ENCODE data around the gene SCAMP5. TPM values are rescaled to one million over a fixed set of nuclear protein-coding genes. Genes with fewer than 3 reads are reported as not detected.

Gene SCAMP5
- total and polyA plus RNA-seq, 2 of the 4 experiments (the other 2 are of a cell fraction), result 0.36 to 1.6 TPM

- Histone ChIP-seq H3K4me3 (ENCODE audit: insufficient read depth, low read depth, low read length) (no peak overlapping the region), H3K27ac (ENCODE audit: insufficient read depth, low read length) (no peak overlapping the region), H3K23ac (ENCODE audit: low read depth, low read length) (no peak overlapping the region), H3K36me3 (ENCODE audit: control insufficient read depth, insufficient read depth, low read length) (no peaks in the 10 kb centered on the region), H4K5ac (ENCODE audit: low read depth, low read length) (no peak overlapping the region), H3K4me2 (ENCODE audit: low read depth, low read length) (no peak overlapping the region), H2BK120ac (ENCODE audit: low read depth, low read length) (no peak overlapping the region), H3K9ac (ENCODE audit: low read depth, low read length) (no peak overlapping the region), H3K4me1 (ENCODE audit: control insufficient read depth, insufficient read depth, low read length) (peaks cover 8% of the 10 kb centered on the region; the same call in 1 of the 2 replicates), H2BK20ac (ENCODE audit: low read depth, low read length) (no peak overlapping the region), H2BK5ac (ENCODE audit: low read depth, low read length, poor library complexity, severe bottlenecking) (no peak overlapping the region), H2AK9ac (replicated peaks; ENCODE audit: low read depth, low read length, poor library complexity) (no peak overlapping the region), H4K8ac (ENCODE audit: low read depth in 2 of 2, low read length in 2 of 2) (no peak overlapping the region), H3K9me3 (ENCODE audit: control insufficient read depth, insufficient read depth, low read length) (no peaks in the 10 kb centered on the region), H2BK15ac (ENCODE audit: low read depth, low read length) (no peak overlapping the region), H3K18ac (ENCODE audit: low read depth, low read length) (no peak overlapping the region), H3K4ac (ENCODE audit: low read depth, low read length) (no peak overlapping the region), H4K91ac (ENCODE audit: insufficient read depth, low read depth, low read length) (no peak overlapping the region), H2AFZ (replicated peaks; ENCODE audit: low read length, poor library complexity) (peak overlapping the region; percentile 69), H4K20me1 (ENCODE audit: insufficient read depth, low read length) (no peaks in the 10 kb centered on the region; the same call in 1 of the 2 replicates), H3K9me1 (ENCODE audit: insufficient read depth, low read length) (no peaks in the 10 kb centered on the region), H2AK5ac (ENCODE audit: low read depth, low read length) (no peak overlapping the region), H3K56ac (ENCODE audit: extremely low read depth, insufficient read depth, low read length) (no peak overlapping the region), H3K14ac (replicated peaks; ENCODE audit: low read depth, low read length) (no peak overlapping the region), H3K27me3 (ENCODE audit: control insufficient read depth, insufficient read depth, low read length) (peaks cover 52% of the 10 kb centered on the region), H3K79me1 (ENCODE audit: low read depth in 1 of 2, low read length in 2 of 2) (no peaks in the 10 kb centered on the region)
- ATAC-seq (ENCODE audit: low read depth) (no peak), DNase-seq (no peak)
- WGBS, 2 experiments (ENCODE audit: extremely low coverage in 2 of 2, insufficient read length in 1 of 2), result 9% methylated on average over 13 of the region's 28 CpGs; no CpG with 5 or more reads in 1 of the 2 experiments
- no TSS peak for BruUV-seq (replicated peaks)
- dilution Hi-C loops (cut with HindIII; ENCODE audit: low sequenced_read_pairs, unreplicated experiment) (no loop called here), intact Hi-C loops (cut with micrococcal nuclease) (loop anchor here (10.0 kb wide), 1 partner anchor 584 kb away; no protein-coding TSS in a partner anchor), in situ Hi-C loops (cut with MboI; ENCODE audit: low sequenced_read_pairs) (no loop called here)
- ChIA-PET CTCF (no interaction called here), POLR2A (ENCODE audit: unreplicated experiment) (no interaction called here)
- TF ChIP-seq CHD1 (IDR thresholded peaks at IDR 0.05; ENCODE audit: low read depth, low read length), result no peak
- TF ChIP-seq USF2 (IDR thresholded peaks at IDR 0.05; ENCODE audit: low read depth, low read length), result no peak
- TF ChIP-seq MAFK (IDR thresholded peaks at IDR 0.05; ENCODE audit: low read depth, low read length), result no peak
- TF ChIP-seq CTCF (conservative IDR thresholded peaks at IDR 0.05; ENCODE audit: low read depth, low read length), result no peak
- no peak for TF ChIP-seq RCOR1 (IDR thresholded peaks at IDR 0.05; ENCODE audit: insufficient replicate concordance, low read length)
- no peak for TF ChIP-seq RAD21 (IDR thresholded peaks at IDR 0.05; ENCODE audit: low read length)
- no peak for TF ChIP-seq MXI1 (IDR thresholded peaks at IDR 0.05; ENCODE audit: borderline replicate concordance, low read depth, low read length)
- no peak for TF ChIP-seq RFX5 (IDR thresholded peaks at IDR 0.05; ENCODE audit: low read depth, low read length)
- TF ChIP-seq FOS (IDR thresholded peaks at IDR 0.05; ENCODE audit: low read depth, low read length), result no peak
- no peak for TF ChIP-seq POLR2A (IDR thresholded peaks at IDR 0.05; ENCODE audit: low read depth, low read length)
- no peak for TF ChIP-seq BHLHE40 (IDR thresholded peaks at IDR 0.05; ENCODE audit: low read depth, low read length)
Observed at GRCh38 chr15:74958320-74958907, 36.9 kb upstream of the SCAMP5 start.
